GM12878 (cell line): ENCODE data around the gene P4HTM. TPM values are rescaled to one million over a fixed set of nuclear protein-coding genes. Genes with fewer than 3 reads are reported as not detected.
A peak's percentile ranks its signal among the peaks of the same experiment; 100 is the strongest.

Experiments used
- ATAC-seq: fragments of 200-7000 bp; cut with Tn5 transposase; 3 replicates; pipeline ENCODE4 v1.9.1; 2020; ENCODE audit warnings: mild to moderate bottlenecking, moderate library complexity
- BruUV-seq: library from RNA; stranded (reverse); fragments of 400-500 nt; replicated peaks from 2 replicates; lab custom pipeline; 2021; lab: Mats Ljungman, UMichigan
- CTCF ChIA-PET: fragments of 300-600 bp; sonication (Branson Sonifier 250); formaldehyde crosslinking; extraction: SDS; loops from one replicate; lab custom pipeline; 2021; ENCODE audit warnings: inconsistent platforms; lab: Yijun Ruan, JAX
- POLR2A ChIA-PET: fragments of 350-600 bp; formaldehyde crosslinking; extraction: SDS; loops from one replicate; lab custom pipeline; 2021; ENCODE audit warnings: inconsistent platforms; lab: Charles Lee
- RAD21 ChIA-PET: fragments of 300-600 bp; sonication (Branson Sonifier 250); formaldehyde crosslinking; loops from one replicate; lab custom pipeline; 2023; ENCODE audit warnings: antibody characterized with exemption; ENCODE audit not compliant: unreplicated experiment; lab: Charles Lee
- SMC1A ChIA-PET: fragments of 300-600 bp; sonication (Branson Sonifier 250); formaldehyde crosslinking; loops from one replicate; lab custom pipeline; 2023; ENCODE audit not compliant: unreplicated experiment, uncharacterized antibody; lab: Charles Lee
- DNase-seq: peaks from one replicate; pipeline ENCODE4 v3.0.0-alpha.2; 2011; ENCODE audit warnings: low read depth, low spot score
- FAIRE-seq: peaks from 3 replicates; lab custom pipeline; 2011; peaks lifted over from hg19 to GRCh38; lab: Jason Lieb, UNC
- H2AFZ ChIP-seq: 2 replicates; pipeline ENCODE4 v1.6.0; 2011; ENCODE audit warnings: low read depth, low read length, control low read depth; ENCODE audit not compliant: control insufficient read depth
- H3K27ac ChIP-seq: 2 replicates; pipeline ENCODE4 v1.5.1; 2011; ENCODE audit warnings: control low read depth; ENCODE audit not compliant: control insufficient read depth, insufficient read depth
- H3K27me3 ChIP-seq, 2 experiments: replicated peaks in 1 of 2; 2 replicates each; pipeline versions ENCODE4 v1.6.0 to v1.6.1; 2011; ENCODE audit warnings: low read length in 1 of 2; ENCODE audit not compliant: control insufficient read depth in 2 of 2, insufficient read depth in 2 of 2
- H3K36me3 ChIP-seq, 2 experiments: 2 replicates each; pipeline ENCODE4 v1.5.1; 2011; ENCODE audit warnings: low read length in 1 of 2; ENCODE audit not compliant: control insufficient read depth in 2 of 2, insufficient read depth in 2 of 2
- H3K4me1 ChIP-seq: 2 replicates; pipeline ENCODE4 v1.6.1; 2011; ENCODE audit warnings: mild to moderate bottlenecking, low read length, moderate library complexity, mixed read lengths; ENCODE audit not compliant: control insufficient read depth, insufficient read depth
- H3K4me2 ChIP-seq: 2 replicates; pipeline ENCODE4 v1.6.0; 2011; ENCODE audit warnings: control low read depth; ENCODE audit not compliant: control insufficient read depth, insufficient read depth
- H3K4me3 ChIP-seq: fragments of 200-600 bp; sonication (generic); 2 replicates; pipeline ENCODE4 v1.5.1; 2016
- H3K79me2 ChIP-seq: 2 replicates; pipeline ENCODE4 v1.6.0; 2011; ENCODE audit warnings: low read length; ENCODE audit not compliant: control insufficient read depth, insufficient read depth
- H3K9ac ChIP-seq: 2 replicates; pipeline ENCODE4 v1.8.0; 2011; ENCODE audit warnings: low read length, control low read depth, mixed read lengths; ENCODE audit not compliant: control insufficient read depth, insufficient read depth
- H3K9me3 ChIP-seq: replicated peaks from 3 replicates; pipeline ENCODE4 v1.5.1; 2011; ENCODE audit warnings: mild to moderate bottlenecking, low read length; ENCODE audit not compliant: control insufficient read depth, insufficient read depth
- H4K20me1 ChIP-seq: 2 replicates; pipeline ENCODE4 v1.6.0; 2011; ENCODE audit not compliant: control insufficient read depth, insufficient read depth
- ASH2L ChIP-seq: fragments of 300-600, 200-600 bp; sonication (generic); IDR thresholded peaks from 2 replicates; pipeline ENCODE4 v1.6.1; 2017; ENCODE audit warnings: low read depth, mild to moderate bottlenecking, borderline replicate concordance
- ATF7 ChIP-seq: fragments of 450-650 bp; IDR thresholded peaks from 2 replicates; pipeline ENCODE4 v1.6.1; 2016; ENCODE audit warnings: low read depth, mild to moderate bottlenecking
- CBX5 ChIP-seq: sonication (generic); IDR thresholded peaks from 2 replicates; pipeline ENCODE4 v1.6.1; 2016; ENCODE audit warnings: low read depth, moderate library complexity, mild to moderate bottlenecking, inconsistent platforms
- MEF2B ChIP-seq: fragments of 450-650 bp; IDR thresholded peaks from 2 replicates; pipeline ENCODE4 v1.6.1; 2018; ENCODE audit warnings: mild to moderate bottlenecking, moderate library complexity; ENCODE audit not compliant: partially characterized antibody, poor library complexity, severe bottlenecking
- NFYA ChIP-seq: IDR thresholded peaks from 2 replicates; pipeline ENCODE4 v1.6.1; 2011; ENCODE audit warnings: low read depth, mild to moderate bottlenecking, low read length, improper control_type of control experiment, borderline replicate concordance
- NFYB ChIP-seq: IDR thresholded peaks from 2 replicates; pipeline ENCODE4 v1.6.1; 2011; ENCODE audit warnings: low read depth, mild to moderate bottlenecking, low read length, improper control_type of control experiment, moderate library complexity; ENCODE audit not compliant: insufficient read depth
- PML ChIP-seq: IDR thresholded peaks from 2 replicates; pipeline ENCODE4 v1.6.1; 2012; ENCODE audit warnings: low read length, inconsistent platforms
- POU2F2 ChIP-seq: IDR thresholded peaks from 3 replicates; pipeline ENCODE4 v1.6.1; 2011; ENCODE audit warnings: low read depth, mild to moderate bottlenecking, low read length, borderline replicate concordance
- RUNX3 ChIP-seq: IDR thresholded peaks from 2 replicates; pipeline ENCODE4 v1.6.1; 2012; ENCODE audit warnings: low read length, inconsistent platforms
- WGBS: methylation state at CpG from one replicate; pipeline ENCODE4 v1.1.6; 2016; ENCODE audit warnings: low lambda C conversion rate; ENCODE audit not compliant: insufficient replicate concordance, insufficient coverage; ENCODE audit errors: missing lambda C conversion rate; 5-methylcytosine and 5-hydroxymethylcytosine counted together
- in situ Hi-C: fragments of 300-500 bp; cut with MboI; formaldehyde crosslinking; loops from 9 replicates; pipeline ENCODE4 v1.14.3; 2018; ENCODE audit warnings: mixed read lengths
- intact Hi-C: fragments of 100-400 bp; cut with micrococcal nuclease; formaldehyde crosslinking; loops from one replicate; pipeline ENCODE4 v1.14.2; 2022; ENCODE audit not compliant: unreplicated experiment
- polyA plus RNA-seq, 11 experiments: library from polyadenylated mRNA; depleted of rRNA in 4 of 11; unstranded in 6 of 11; stranded (reverse) in 5 of 11; fragments of >200 nt; fragmentation: Nextera tagmentation in 4 of 11; fragmentation: Illumina TruSeq in 1 of 11; extraction: Ambion mirVana in 4 of 11; extraction: Trizol in 1 of 11; gene quantifications; 1 replicate in 1 of 11; 2 replicates in 10 of 11; pipeline versions ENCODE4 v1.2.1 to v1.2.3, GENCODE V29; 2011 to 2016; ENCODE audit warnings: inconsistent platforms in 2 of 11, missing spikeins in 2 of 11, low read depth in 1 of 11
- total RNA-seq, 4 experiments: library from RNA; depleted of rRNA in 3 of 4; stranded (reverse); fragments of >200 nt in 3 of 4; fragmentation: Illumina TruSeq in 1 of 4; extraction: Trizol in 1 of 4; gene quantifications; 2 replicates each; pipeline versions ENCODE4 v1.2.1 to v1.2.3, GENCODE V29; 2013 to 2021

Gene P4HTM
- total and polyA plus RNA-seq, 10 of the 15 experiments (the other 5 are each of a cell fraction or from before 2014, with no cell fraction given): 0.76 to 28.8 (median 22.9) TPM

- peaks cover 5 to 7% of the 10 kb centered on the region in 2 experiments; a peak in 2 of 4 replicates for H3K36me3 ChIP-seq
- no peaks in the 10 kb centered on the region for H3K9me3 ChIP-seq
- no peak for DNase-seq
- 100% methylated on average over 2 of the region's 2 CpGs for WGBS
- no peaks in the 10 kb centered on the region for H3K4me1 ChIP-seq
- H3K9ac ChIP-seq: no peak overlapping the region
- peaks cover 4% of the 10 kb centered on the region for H3K79me2 ChIP-seq
- ATAC-seq: no peak
- no peaks in the 10 kb centered on the region for H3K27me3 ChIP-seq
- no peak for FAIRE-seq
- H2AFZ ChIP-seq: no peak overlapping the region
- ChIA-PET POLR2A (interaction anchor here (0.7 kb wide), 1 partner anchor 62 kb away, joined by 3 read pairs; no protein-coding TSS in a partner anchor), SMC1A (interaction anchor here (1.2 kb wide), 1 partner anchor 217 kb away, joined by 3 read pairs; no protein-coding TSS in a partner anchor), CTCF (interaction anchor here (0.7 to 0.8 kb wide), 2 partner anchors 28 to 229 kb away, joined by 4 to 5 read pairs; no protein-coding TSS in a partner anchor), RAD21 (no interaction called here)
- no peak overlapping the region for H3K4me2 ChIP-seq
- H3K27ac ChIP-seq: no peak overlapping the region
- no peak overlapping the region for H3K4me3 ChIP-seq
- no TSS peak for BruUV-seq
- in situ Hi-C loops: no loop called here
- TF ChIP-seq ATF7 (no peak), RUNX3 (no peak)
- intact Hi-C loops: no loop called here
- no peaks in the 10 kb centered on the region for H4K20me1 ChIP-seq
These were observed 32.9 kb upstream of the P4HTM start for GRCh38 chr3:48957006-48957705.

DNA sequence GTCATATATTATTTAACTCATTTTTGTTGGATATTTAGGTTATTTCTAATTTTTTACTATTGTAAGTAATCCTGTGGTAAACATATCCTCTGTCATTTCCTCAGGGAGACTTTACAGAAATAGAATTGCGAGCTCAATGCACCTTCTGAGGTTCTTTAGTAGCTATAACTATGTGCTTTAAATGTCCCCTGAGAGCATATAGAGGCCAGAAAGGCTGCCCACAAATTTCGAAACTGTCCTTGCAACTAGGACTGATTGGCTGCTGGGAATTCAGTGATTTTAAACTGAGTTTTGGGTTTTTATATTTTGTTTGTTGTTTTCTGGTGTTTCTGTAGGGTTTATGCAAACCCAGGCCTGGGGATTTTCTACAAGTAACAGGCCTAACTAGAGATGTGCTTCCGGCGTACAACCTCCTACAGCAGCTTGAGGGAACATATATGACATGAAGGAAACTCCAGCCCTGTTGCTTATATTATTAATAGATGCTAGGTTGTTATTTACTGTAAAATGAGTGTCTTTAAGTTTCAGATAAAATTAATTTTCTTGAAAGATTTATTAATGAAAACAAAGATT, 29.1 kb upstream of the P4HTM start:
- H3K27me3 ChIP-seq: no peaks in the 10 kb centered on the region
- CTCF ChIA-PET: interaction anchor here (0.6 to 1.7 kb wide), 7 partner anchors 9 to 527 kb away, joined by 3 to 6 read pairs (median 4); no protein-coding TSS in a partner anchor
- 0% methylated on average over 4 of the region's 4 CpGs for WGBS
- no peak overlapping the region for H3K4me3 ChIP-seq
- TF ChIP-seq POU2F2: peak; percentile 31; the same call in 1 of the 3 replicates
- peak; percentile 48 for TF ChIP-seq RUNX3
- TF ChIP-seq NFYA: no peak
- no peak for TF ChIP-seq ASH2L
- TF ChIP-seq CBX5: 0 out of 2 replicates have a peak, but pooled peaks have one; percentile 22
- peak; percentile 36; the same call in 1 of the 2 replicates for TF ChIP-seq PML
- TF ChIP-seq NFYB: 0 out of 2 replicates have a peak, but pooled peaks have one; percentile 49
- TF ChIP-seq MEF2B: peak; percentile 52
- peaks cover 2% of the 10 kb centered on the region for H3K4me1 ChIP-seq
- ATAC-seq (peak; percentile 48; the same call in 2 of the 3 replicates), FAIRE-seq (no peak), DNase-seq (peak; percentile 42)
- no peaks in the 10 kb centered on the region for H3K79me2 ChIP-seq
- peak overlapping the region; percentile 23; the same call in 1 of the 2 replicates for H3K4me2 ChIP-seq
- H3K9ac ChIP-seq: no peak overlapping the region
- RAD21 ChIA-PET: interaction anchor here (0.6 to 0.9 kb wide), 2 partner anchors 11 to 1301 kb away, joined by 4 to 7 read pairs; no protein-coding TSS in a partner anchor
- peak overlapping the region; percentile 50 for H3K27ac ChIP-seq
- no peaks in the 10 kb centered on the region for H3K9me3 ChIP-seq
- no peak overlapping the region for H2AFZ ChIP-seq
- H4K20me1 ChIP-seq: no peaks in the 10 kb centered on the region
- peaks cover 0 to 8% of the 10 kb centered on the region in 2 experiments; a peak in 3 of 4 replicates for H3K36me3 ChIP-seq
- BruUV-seq: no TSS peak
- SMC1A ChIA-PET: interaction anchor here (1.7 kb wide), 1 partner anchor 35 kb away, joined by 3 read pairs; no protein-coding TSS in a partner anchor
- in situ Hi-C loops (no loop called here), intact Hi-C loops (no loop called here)
- POLR2A ChIA-PET: interaction anchor here (0.7 to 1.3 kb wide), 2 partner anchors 11 to 14 kb away, joined by 3 to 6 read pairs; no protein-coding TSS in a partner anchor
